Adrenal gland (tissue), 12 donors: Measurements from ENCODE around the gene CCDC172. TPM values are rescaled to one million over a fixed set of nuclear protein-coding genes. Genes with fewer than 3 reads are reported as not detected.

Experiments used
- DNase-seq, 7 donors: peaks; one replicate each; pipeline ENCODE4 v3.0.0-alpha.2; 2019 to 2020
- H3K27ac ChIP-seq, 5 donors: fragments of 200-600 bp; sonication (generic) in 4 of 5; 1 replicate in 3 of 5; 2 replicates in 2 of 5; pipeline versions ENCODE4 v1.5.1 to v1.8.0; 2016 to 2020; ENCODE audit warnings: mild to moderate bottlenecking in 1 of 5
- H3K27me3 ChIP-seq: fragments of 200-600 bp; 2 replicates; pipeline ENCODE4 v1.8.0; 2021
- H3K36me3 ChIP-seq, 2 donors: fragments of 200-600 bp; replicated peaks in 1 of 2; 1 replicate in 1 of 2; 2 replicates in 1 of 2; pipeline versions ENCODE4 v1.5.1 to v1.8.0; 2018 to 2022
- H3K4me1 ChIP-seq, 2 donors: fragments of 200-600 bp; replicated peaks in 1 of 2; 1 replicate in 1 of 2; 2 replicates in 1 of 2; pipeline versions ENCODE4 v1.5.1 to v1.8.0; 2018 to 2021
- H3K4me3 ChIP-seq, 4 donors: fragments of 200-600 bp; sonication (generic) in 3 of 4; one replicate each; pipeline ENCODE4 v1.5.1; 2016 to 2018
- H3K9me3 ChIP-seq, 3 donors: fragments of 200-600 bp; sonication (generic) in 1 of 3; replicated peaks in 1 of 3; 1 replicate in 2 of 3; 2 replicates in 1 of 3; pipeline versions ENCODE4 v1.5.1 to v1.8.0; 2016 to 2021
- POLR2A ChIP-seq, 2 donors: fragments of 450-650 bp; IDR thresholded peaks; one replicate each; pipeline ENCODE4 v1.6.1; 2017; ENCODE audit warnings: antibody characterized with exemption in 2 of 2, mild to moderate bottlenecking in 2 of 2, moderate library complexity in 1 of 2
- WGBS, 4 donors: extraction: QIAGEN DNeasy Blood & Tissue Kit in 2 of 4; methylation state at CpG; one replicate each; pipeline versions ENCODE4 v1.1.5 to v1.1.7; 2013 to 2017; 5-methylcytosine and 5-hydroxymethylcytosine counted together
- intact Hi-C, 2 donors: fragments of 100-400 bp; cut with DNase I; formaldehyde crosslinking; loops; one replicate each; pipeline versions ENCODE4 v1.14.1 to v1.15.0; 2022 to 2023
- polyA plus RNA-seq, 3 donors: library from polyadenylated mRNA; stranded (reverse); fragments of 200-250 nt in 2 of 3; fragments of 350-450 nt in 1 of 3; fragmentation: Illumina TruSeq in 1 of 3; extraction: RNeasy Lipid Tissue Mini Kit (QIAGEN cat#74804) in 1 of 3; gene quantifications; one replicate each; pipeline ENCODE4 v1.2.3, GENCODE V29; 2013 to 2014
- total RNA-seq, 9 donors: library from RNA; depleted of rRNA in 4 of 9; stranded (reverse); fragments of >200 nt in 4 of 9; fragments of 120-200 nt in 1 of 9; fragmentation: NEBNext Ultra II Directional in 1 of 9; extraction: Animal tissue kit (Norgen Biotek cat#: 25700) in 1 of 9; gene quantifications; one replicate each; pipeline versions ENCODE4 v1.1.0 to v1.2.4, GENCODE V29; 2013 to 2023
- TF ChIP-seq, protein P1 (sequence below), 6 experiments: fragments of 450-650 bp in 4 of 6; fragments of 200-600 bp in 2 of 6; sonication (generic) in 1 of 6; IDR thresholded peaks; 1 replicate in 5 of 6; 2 replicates in 1 of 6; pipeline versions ENCODE4 v1.5.1 to v1.8.0; 2016 to 2021; ENCODE audit warnings: antibody characterized with exemption in 6 of 6, mild to moderate bottlenecking in 2 of 6, moderate library complexity in 1 of 6
- donor health status: healthy with polysubstance abuse.
- donor health status: Bipolar disorder and iron deficiency.
- donor health status: DM: yes; HTN: yes; CAD: no.
- donor health status: DM: no; HTN: no; CAD: no.
- donor health status: DM: no; HTN: no; CAD: no.
- donor health status: DM: yes; HTN: yes; CAD: no.

The CCDC172 gene
- total and polyA plus RNA-seq, 12 donors, result 0.16 to 1.5 TPM; not detected in 10

DNA sequence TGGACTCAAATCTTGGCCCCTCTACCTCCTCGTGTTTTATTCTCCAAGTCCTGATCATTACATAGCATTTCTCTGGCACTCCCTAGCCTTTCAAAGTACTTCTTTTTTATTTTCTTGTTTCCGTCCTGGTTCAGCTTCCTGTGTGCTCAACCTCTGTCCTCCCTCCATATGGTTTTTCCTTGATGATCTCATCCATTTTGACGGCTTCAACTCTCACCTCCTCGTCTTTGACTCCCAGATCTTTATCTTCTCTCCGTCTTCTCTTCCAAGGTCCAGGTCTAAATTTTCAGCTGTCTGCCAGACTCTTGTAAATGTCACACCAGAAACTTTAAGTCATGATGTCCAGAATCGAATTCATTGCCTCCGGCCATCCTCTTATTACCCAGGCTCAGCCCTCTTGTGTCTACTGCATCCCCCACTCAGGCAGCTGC, 27.9 kb upstream of the CCDC172 start:
- H3K4me1 ChIP-seq, result no peaks in the 10 kb centered on the region
- 60 to 69% (median 67%) methylated on average over 7 of the region's 7 CpGs for WGBS, 4 donors
- H3K27ac ChIP-seq, result no peak overlapping the region
- no peaks in the 10 kb centered on the region for H3K36me3 ChIP-seq
- no peak overlapping the region for H3K4me3 ChIP-seq
- intact Hi-C loops, result no loop called here
- H3K9me3 ChIP-seq, result no peaks in the 10 kb centered on the region
- no peak for TF ChIP-seq POLR2A (IDR thresholded peaks at IDR 0.05)
- TF ChIP-seq, protein P1, sequence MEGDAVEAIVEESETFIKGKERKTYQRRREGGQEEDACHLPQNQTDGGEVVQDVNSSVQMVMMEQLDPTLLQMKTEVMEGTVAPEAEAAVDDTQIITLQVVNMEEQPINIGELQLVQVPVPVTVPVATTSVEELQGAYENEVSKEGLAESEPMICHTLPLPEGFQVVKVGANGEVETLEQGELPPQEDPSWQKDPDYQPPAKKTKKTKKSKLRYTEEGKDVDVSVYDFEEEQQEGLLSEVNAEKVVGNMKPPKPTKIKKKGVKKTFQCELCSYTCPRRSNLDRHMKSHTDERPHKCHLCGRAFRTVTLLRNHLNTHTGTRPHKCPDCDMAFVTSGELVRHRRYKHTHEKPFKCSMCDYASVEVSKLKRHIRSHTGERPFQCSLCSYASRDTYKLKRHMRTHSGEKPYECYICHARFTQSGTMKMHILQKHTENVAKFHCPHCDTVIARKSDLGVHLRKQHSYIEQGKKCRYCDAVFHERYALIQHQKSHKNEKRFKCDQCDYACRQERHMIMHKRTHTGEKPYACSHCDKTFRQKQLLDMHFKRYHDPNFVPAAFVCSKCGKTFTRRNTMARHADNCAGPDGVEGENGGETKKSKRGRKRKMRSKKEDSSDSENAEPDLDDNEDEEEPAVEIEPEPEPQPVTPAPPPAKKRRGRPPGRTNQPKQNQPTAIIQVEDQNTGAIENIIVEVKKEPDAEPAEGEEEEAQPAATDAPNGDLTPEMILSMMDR (IDR thresholded peaks at IDR 0.05), result no peak
- DNase-seq, result no peak
- H3K27me3 ChIP-seq, result peaks cover 4% of the 10 kb centered on the region

DNA sequence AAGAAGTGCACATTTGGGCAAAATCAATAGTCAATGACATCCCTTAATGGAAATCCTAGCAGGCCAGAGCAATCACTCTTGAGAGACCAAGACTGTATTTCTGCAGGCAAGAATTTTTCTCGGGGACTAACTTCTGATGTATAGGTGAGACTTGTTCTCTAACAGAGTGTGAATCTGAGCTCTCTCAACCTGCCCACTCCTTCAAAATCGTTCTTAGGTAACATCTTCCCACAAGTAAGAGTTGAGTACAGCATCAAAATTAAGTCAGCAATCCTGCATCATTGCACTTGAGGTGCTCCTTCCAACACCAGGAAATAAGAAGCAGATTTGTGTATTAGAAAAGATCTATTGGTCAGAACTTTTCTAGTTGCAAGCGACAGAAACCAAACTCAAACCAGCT, 25.7 kb upstream of the CCDC172 start:
- intact Hi-C loops, result no loop called here
- Histone ChIP-seq H3K9me3 (no peaks in the 10 kb centered on the region), H3K36me3 (no peaks in the 10 kb centered on the region), H3K4me1 (no peaks in the 10 kb centered on the region), H3K27ac (no peak overlapping the region), H3K27me3 (no peaks in the 10 kb centered on the region), H3K4me3 (no peak overlapping the region)
- TF ChIP-seq, protein P1 (IDR thresholded peaks at IDR 0.05), result no peak
- no peak for TF ChIP-seq POLR2A (IDR thresholded peaks at IDR 0.05)
- 79 to 93% (median 88%) methylated on average over 3 of the region's 3 CpGs for WGBS, 4 donors
- DNase-seq, result no peak

DNA sequence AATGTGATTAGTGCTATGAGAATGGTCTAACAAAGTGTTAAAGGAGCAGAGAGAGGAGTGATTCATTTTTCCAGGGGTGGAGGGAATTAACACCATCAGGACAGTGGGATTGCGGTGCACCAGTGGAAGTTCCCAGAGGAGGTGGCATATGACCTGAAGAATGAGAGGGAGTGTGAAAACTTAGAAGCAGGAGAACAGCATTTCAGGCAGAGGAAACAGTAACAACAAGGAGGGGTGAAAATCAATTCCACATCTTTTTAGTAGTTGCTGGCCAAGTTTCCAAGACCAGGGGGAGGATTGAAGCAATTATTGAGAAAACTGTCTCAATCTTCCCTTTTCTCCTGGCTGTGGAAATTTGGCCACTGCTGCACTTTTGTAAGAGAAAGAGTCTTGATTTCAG, 23.7 kb upstream of the CCDC172 start:
- Histone ChIP-seq H3K27ac (no peak overlapping the region), H3K4me3 (no peak overlapping the region), H3K4me1 (no peaks in the 10 kb centered on the region), H3K27me3 (no peaks in the 10 kb centered on the region), H3K36me3 (no peaks in the 10 kb centered on the region), H3K9me3 (no peaks in the 10 kb centered on the region)
- WGBS, 4 donors, result 68 to 88% (median 76%) methylated on average over 1 of the region's 1 CpG
- intact Hi-C loops, result no loop called here
- no peak for TF ChIP-seq POLR2A (IDR thresholded peaks at IDR 0.05)
- TF ChIP-seq, protein P1 (IDR thresholded peaks at IDR 0.05), result no peak
- DNase-seq, result no peak

DNA sequence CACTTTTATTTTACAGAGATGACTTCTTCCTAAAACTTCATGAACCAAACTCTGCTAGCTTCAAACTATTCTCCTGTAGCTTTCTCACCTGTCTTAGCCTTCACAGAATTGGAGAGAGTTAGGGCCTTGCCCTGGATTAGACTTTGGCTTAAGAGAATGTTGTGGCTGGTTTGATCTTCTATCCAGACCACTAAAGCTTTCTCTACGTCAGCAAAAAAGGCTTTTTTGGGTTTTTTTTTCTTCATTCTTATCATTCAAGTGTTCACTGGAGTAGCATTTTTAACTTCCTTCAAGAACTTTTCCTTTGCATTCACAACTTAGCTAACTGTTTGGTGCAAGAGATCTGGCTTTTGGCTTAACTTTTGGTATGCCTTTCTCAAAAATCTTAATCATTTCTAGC, 19.3 kb upstream of the CCDC172 start:
- no peak for DNase-seq
- 62 to 70% (median 69%) methylated on average over 1 of the region's 1 CpG for WGBS, 4 donors
- no peaks in the 10 kb centered on the region for H3K36me3 ChIP-seq
- no peak overlapping the region for H3K27ac ChIP-seq
- H3K9me3 ChIP-seq, result no peaks in the 10 kb centered on the region
- H3K4me1 ChIP-seq, result no peaks in the 10 kb centered on the region
- TF ChIP-seq, protein P1 (IDR thresholded peaks at IDR 0.05), result no peak
- no peak for TF ChIP-seq POLR2A (IDR thresholded peaks at IDR 0.05)
- H3K4me3 ChIP-seq, result no peak overlapping the region
- no peaks in the 10 kb centered on the region for H3K27me3 ChIP-seq
- intact Hi-C loops, result no loop called here
